Peyer's patch (tissue), 4 donors: Measurements from ENCODE around the gene AKR1C2. TPM values are rescaled to one million over a fixed set of nuclear protein-coding genes. Genes with fewer than 3 reads are reported as not detected.

Experiments used
- DNase-seq, 3 donors: peaks; one replicate each; pipeline ENCODE4 v3.0.0-alpha.2; 2017 to 2019
- H3K27ac ChIP-seq, 4 donors: fragments of 200-600 bp; sonication (generic); one replicate each; pipeline ENCODE4 v1.5.1; 2016 to 2019
- H3K27me3 ChIP-seq, 2 donors: fragments of 200-600 bp; sonication (generic); one replicate each; pipeline ENCODE4 v1.5.1; 2019
- H3K36me3 ChIP-seq, 3 donors: fragments of 200-600 bp; sonication (generic); one replicate each; pipeline ENCODE4 v1.5.1; 2016 to 2019
- H3K4me1 ChIP-seq, 4 donors: fragments of 200-600 bp; sonication (generic); one replicate each; pipeline ENCODE4 v1.5.1; 2016 to 2019
- H3K4me3 ChIP-seq, 4 donors: fragments of 200-600 bp; sonication (generic); 1 replicate in 3 of 4; 2 replicates in 1 of 4; pipeline ENCODE4 v1.5.1; 2016 to 2019; ENCODE audit warnings: mild to moderate bottlenecking in 1 of 4
- H3K9me3 ChIP-seq, 4 donors: fragments of 200-600 bp; sonication (generic); one replicate each; pipeline ENCODE4 v1.5.1; 2016 to 2019; ENCODE audit warnings: mild to moderate bottlenecking in 1 of 4
- POLR2A ChIP-seq, 2 donors: fragments of 450-650 bp; IDR thresholded peaks; one replicate each; pipeline ENCODE4 v1.5.1; 2017; ENCODE audit warnings: antibody characterized with exemption in 2 of 2, mild to moderate bottlenecking in 2 of 2, moderate library complexity in 2 of 2
- total RNA-seq, 4 donors: library from RNA; depleted of rRNA; stranded (reverse); fragments of >200 nt; gene quantifications; one replicate each; pipeline ENCODE4 v1.1.0, GENCODE V29; 2016
- TF ChIP-seq, protein P1 (sequence below), 6 experiments: fragments of 450-650 bp in 4 of 6; fragments of 200-600 bp in 2 of 6; sonication (generic) in 1 of 6; IDR thresholded peaks; one replicate each; pipeline ENCODE4 v1.5.1; 2017 to 2019; ENCODE audit warnings: antibody characterized with exemption in 6 of 6, mild to moderate bottlenecking in 3 of 6, moderate library complexity in 1 of 6

AKR1C2 gene
- total RNA-seq, 4 donors from 2014 or later: 22.7 to 95.4 (median 45.2) TPM

- Histone ChIP-seq H3K4me3 (no peak overlapping the region), H3K36me3 (no peaks in the 10 kb centered on the region), H3K9me3 (no peaks in the 10 kb centered on the region), H3K27ac (peak overlapping the region in 1 of 4 donors; percentile 27), H3K27me3 (no peaks in the 10 kb centered on the region), H3K4me1 (peaks cover 0 to 4% (median 0%) of the 10 kb centered on the region in 4 donors)
- no peak for DNase-seq
- TF ChIP-seq, protein P1, sequence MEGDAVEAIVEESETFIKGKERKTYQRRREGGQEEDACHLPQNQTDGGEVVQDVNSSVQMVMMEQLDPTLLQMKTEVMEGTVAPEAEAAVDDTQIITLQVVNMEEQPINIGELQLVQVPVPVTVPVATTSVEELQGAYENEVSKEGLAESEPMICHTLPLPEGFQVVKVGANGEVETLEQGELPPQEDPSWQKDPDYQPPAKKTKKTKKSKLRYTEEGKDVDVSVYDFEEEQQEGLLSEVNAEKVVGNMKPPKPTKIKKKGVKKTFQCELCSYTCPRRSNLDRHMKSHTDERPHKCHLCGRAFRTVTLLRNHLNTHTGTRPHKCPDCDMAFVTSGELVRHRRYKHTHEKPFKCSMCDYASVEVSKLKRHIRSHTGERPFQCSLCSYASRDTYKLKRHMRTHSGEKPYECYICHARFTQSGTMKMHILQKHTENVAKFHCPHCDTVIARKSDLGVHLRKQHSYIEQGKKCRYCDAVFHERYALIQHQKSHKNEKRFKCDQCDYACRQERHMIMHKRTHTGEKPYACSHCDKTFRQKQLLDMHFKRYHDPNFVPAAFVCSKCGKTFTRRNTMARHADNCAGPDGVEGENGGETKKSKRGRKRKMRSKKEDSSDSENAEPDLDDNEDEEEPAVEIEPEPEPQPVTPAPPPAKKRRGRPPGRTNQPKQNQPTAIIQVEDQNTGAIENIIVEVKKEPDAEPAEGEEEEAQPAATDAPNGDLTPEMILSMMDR (IDR thresholded peaks at IDR 0.05): no peak
- no peak for TF ChIP-seq POLR2A (IDR thresholded peaks at IDR 0.05)
Observed at GRCh38 chr10:5042922-5043321, 39.3 kb upstream of the AKR1C2 start.

DNA sequence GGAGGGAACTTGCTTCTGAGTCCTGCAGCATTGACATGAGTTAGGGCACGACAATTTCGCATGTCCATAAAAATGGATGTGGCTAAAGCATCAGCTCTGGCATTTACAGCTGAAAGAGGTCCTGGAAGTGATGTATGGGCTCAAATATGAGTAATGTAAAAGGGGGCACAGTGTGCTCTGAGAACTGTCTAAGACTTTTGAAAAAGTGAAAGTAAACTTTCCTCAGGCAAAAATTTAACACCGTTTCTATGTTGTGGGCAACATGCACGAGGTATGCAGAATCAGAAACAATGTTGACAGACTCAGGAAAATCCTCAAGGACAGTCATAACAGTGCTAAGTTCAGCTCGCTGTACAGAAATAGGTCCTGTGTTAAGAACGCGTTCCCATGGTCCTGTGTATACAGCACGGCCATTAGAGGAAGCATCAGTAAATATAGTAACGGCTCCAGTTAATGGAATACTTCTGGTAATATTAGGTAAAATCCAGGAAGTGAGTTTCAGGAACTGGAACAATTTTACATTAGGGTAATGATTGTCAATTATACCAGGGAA, 37.9 kb upstream of the AKR1C2 start:
- no peaks in the 10 kb centered on the region for H3K9me3 ChIP-seq
- DNase-seq: no peak
- TF ChIP-seq POLR2A (IDR thresholded peaks at IDR 0.05): no peak
- TF ChIP-seq, protein P1 (IDR thresholded peaks at IDR 0.05): no peak
- H3K36me3 ChIP-seq: no peaks in the 10 kb centered on the region
- peaks cover 0 to 6% (median 0%) of the 10 kb centered on the region in 4 donors for H3K4me1 ChIP-seq
- no peak overlapping the region for H3K27ac ChIP-seq
- no peaks in the 10 kb centered on the region for H3K27me3 ChIP-seq
- peak overlapping the region in 1 of 4 donors; percentile 27 for H3K4me3 ChIP-seq

DNA sequence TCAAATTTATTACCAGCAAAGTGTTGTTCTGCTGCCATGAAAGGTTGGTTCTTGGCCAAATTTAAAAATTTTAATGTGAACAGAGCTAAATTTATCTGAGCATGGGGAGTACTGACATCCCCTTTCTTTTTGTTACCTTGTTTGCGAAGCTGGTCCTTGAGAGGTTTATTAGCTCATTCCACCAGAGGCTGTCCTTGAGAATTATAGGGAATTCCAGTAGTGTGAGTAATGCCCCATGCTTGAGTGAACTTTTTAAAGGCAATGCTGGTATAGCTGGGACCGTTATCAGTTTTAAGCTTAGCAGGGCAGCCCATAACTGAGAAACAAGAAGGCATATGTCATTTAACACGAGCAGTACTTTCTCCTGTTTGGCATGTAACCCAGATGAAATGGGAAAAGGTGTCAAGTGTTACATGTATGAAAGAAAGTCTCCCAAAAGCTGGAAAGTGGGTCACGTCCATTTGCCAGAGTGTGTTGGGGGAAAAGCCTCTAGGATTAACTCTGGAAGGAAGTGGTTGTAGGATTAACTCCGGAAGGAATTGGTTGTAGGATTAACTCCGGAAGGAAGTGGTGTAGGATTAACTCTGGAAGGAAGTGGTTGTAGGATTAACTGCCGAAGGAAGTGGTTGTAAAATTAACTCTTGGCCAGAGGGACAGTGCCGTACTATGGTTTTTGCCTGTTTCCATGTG, 37.3 kb upstream of the AKR1C2 start:
- no peaks in the 10 kb centered on the region for H3K9me3 ChIP-seq
- H3K27me3 ChIP-seq: no peaks in the 10 kb centered on the region
- peaks cover 0 to 6% (median 0%) of the 10 kb centered on the region in 4 donors for H3K4me1 ChIP-seq
- H3K36me3 ChIP-seq: no peaks in the 10 kb centered on the region
- H3K27ac ChIP-seq: no peak overlapping the region
- H3K4me3 ChIP-seq: peak overlapping the region in 1 of 4 donors; percentile 27
- no peak for DNase-seq
- TF ChIP-seq, protein P1 (IDR thresholded peaks at IDR 0.05): no peak
- no peak for TF ChIP-seq POLR2A (IDR thresholded peaks at IDR 0.05)

DNA sequence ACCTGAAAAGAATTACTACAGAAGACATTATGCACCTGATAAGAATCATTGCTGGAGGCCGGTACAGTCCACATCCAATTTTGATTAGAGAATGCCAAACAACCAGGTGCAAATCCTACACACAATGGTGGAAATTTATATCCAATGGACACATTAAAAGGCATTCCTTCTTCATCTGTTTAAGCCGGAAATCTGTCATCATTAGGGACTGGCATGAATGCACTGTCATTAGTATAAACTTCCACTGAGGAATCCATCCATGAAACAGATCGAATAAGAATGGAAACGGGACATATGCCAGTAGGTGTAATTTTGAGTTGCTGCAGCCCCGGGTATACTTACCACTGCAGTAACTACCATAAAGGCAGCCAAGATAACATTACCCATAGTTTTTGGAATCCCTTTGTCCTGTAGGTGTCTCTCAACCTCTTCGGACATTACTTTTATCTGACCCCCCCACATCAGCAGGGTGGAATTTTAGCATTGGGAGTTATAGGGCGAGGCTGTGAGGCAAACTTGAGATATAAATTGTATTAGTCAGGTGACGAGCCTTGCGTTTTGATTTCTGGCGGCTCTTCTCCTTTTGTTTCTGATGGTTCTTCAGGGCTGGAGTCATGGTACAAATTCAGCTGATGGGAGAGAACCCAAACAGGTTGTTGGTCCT, 36.5 kb upstream of the AKR1C2 start:
- no peak for TF ChIP-seq POLR2A (IDR thresholded peaks at IDR 0.05)
- TF ChIP-seq, protein P1 (IDR thresholded peaks at IDR 0.05): no peak
- no peak for DNase-seq
- H3K4me1 ChIP-seq: peaks cover 0 to 6% (median 0%) of the 10 kb centered on the region in 4 donors
- no peaks in the 10 kb centered on the region for H3K36me3 ChIP-seq
- no peak overlapping the region for H3K27ac ChIP-seq
- no peaks in the 10 kb centered on the region for H3K27me3 ChIP-seq
- no peak overlapping the region for H3K4me3 ChIP-seq
- H3K9me3 ChIP-seq: no peaks in the 10 kb centered on the region

GRCh38 chr10:5038733-5039132, 35.1 kb upstream of the AKR1C2 start:
- no peak overlapping the region for H3K27ac ChIP-seq
- peaks cover 0 to 4% (median 0%) of the 10 kb centered on the region in 4 donors for H3K9me3 ChIP-seq
- DNase-seq: no peak
- no peaks in the 10 kb centered on the region for H3K36me3 ChIP-seq
- no peaks in the 10 kb centered on the region for H3K27me3 ChIP-seq
- TF ChIP-seq, protein P1 (IDR thresholded peaks at IDR 0.05): no peak
- TF ChIP-seq POLR2A (IDR thresholded peaks at IDR 0.05): no peak
- H3K4me3 ChIP-seq: no peak overlapping the region
- peaks cover 0 to 6% (median 0%) of the 10 kb centered on the region in 4 donors for H3K4me1 ChIP-seq
